HepG2 (cell line): ENCODE measurements around the gene ADSS1. TPM values are rescaled to one million over a fixed set of nuclear protein-coding genes. Genes with fewer than 3 reads are reported as not detected.

Experiments
- ERF ChIP-seq: IDR thresholded peaks from 2 replicates; pipeline ENCODE4 v1.6.1; 2018; ENCODE audit warnings: missing biosample characterization, missing genetic modification reagents
- GATAD1 ChIP-seq: IDR thresholded peaks from 2 replicates; pipeline ENCODE4 v1.6.1; 2016; ENCODE audit warnings: missing genetic modification reagents, missing compliant biosample characterization
- HNF4A ChIP-seq: sonication (generic); formaldehyde crosslinking; IDR thresholded peaks from 2 replicates; pipeline ENCODE4 v1.4.0; 2020; ENCODE audit warnings: missing genetic modification reagents
- IKZF1 ChIP-seq: fragments of 450-650 bp; IDR thresholded peaks from 2 replicates; pipeline ENCODE4 v1.7.1; 2016
- MEIS2 ChIP-seq: sonication (generic); formaldehyde crosslinking; IDR thresholded peaks from 2 replicates; pipeline ENCODE4 v1.9.0; 2021; ENCODE audit warnings: mild to moderate bottlenecking, missing genetic modification reagents
- MTA3 ChIP-seq: sonication (generic); formaldehyde crosslinking; IDR thresholded peaks from 2 replicates; pipeline ENCODE4 v1.4.0; 2020; ENCODE audit warnings: missing genetic modification reagents
- NR2C2 ChIP-seq: sonication (generic); formaldehyde crosslinking; IDR thresholded peaks from 2 replicates; pipeline ENCODE4 v1.4.0; 2020; ENCODE audit warnings: missing genetic modification reagents, mild to moderate bottlenecking, moderate library complexity, borderline replicate concordance
- NR2F6 ChIP-seq, 2 experiments: IDR thresholded peaks; 2 replicates each; pipeline ENCODE4 v1.6.1; 2016; ENCODE audit warnings: antibody characterized with exemption in 1 of 2, mild to moderate bottlenecking in 1 of 2
- TFAP4 ChIP-seq: sonication (generic); IDR thresholded peaks from 2 replicates; pipeline ENCODE4 v1.6.1; 2016; ENCODE audit warnings: low read depth, borderline replicate concordance
- UBTF ChIP-seq: sonication (generic); formaldehyde crosslinking; IDR thresholded peaks from 2 replicates; pipeline ENCODE4 v1.4.0; 2020; ENCODE audit warnings: mild to moderate bottlenecking, missing genetic modification reagents
- ZFP36L1 ChIP-seq: sonication (generic); formaldehyde crosslinking; IDR thresholded peaks from 2 replicates; pipeline ENCODE4 v1.8.0; 2022; ENCODE audit warnings: mild to moderate bottlenecking, missing genetic modification reagents, moderate library complexity
- ZFP82 ChIP-seq: sonication (generic); formaldehyde crosslinking; IDR thresholded peaks from 2 replicates; pipeline ENCODE4 v1.5.1; 2020; ENCODE audit warnings: mild to moderate bottlenecking, missing genetic modification reagents, borderline replicate concordance
- ZNF451 ChIP-seq: sonication (generic); formaldehyde crosslinking; IDR thresholded peaks from 2 replicates; pipeline ENCODE4 v1.5.0; 2020; ENCODE audit warnings: mild to moderate bottlenecking, missing genetic modification reagents
- polyA plus RNA-seq, 8 experiments: library from polyadenylated mRNA; depleted of rRNA in 3 of 8; stranded (reverse) in 7 of 8; unstranded in 1 of 8; fragments of >200 nt; fragmentation: Illumina TruSeq in 4 of 8; extraction: Trizol in 4 of 8; gene quantifications; 2 replicates each; pipeline versions ENCODE4 v1.2.1 to v1.2.3, GENCODE V29; 2011 to 2016; ENCODE audit warnings: low read depth in 4 of 8, missing spikeins in 1 of 8, mixed read lengths in 1 of 8; ENCODE audit not compliant: insufficient read depth in 1 of 8
- total RNA-seq, 5 experiments: library from RNA; depleted of rRNA; stranded (reverse); fragments of >200 nt; fragmentation: Illumina TruSeq; extraction: Trizol; gene quantifications; 2 replicates each; pipeline ENCODE4 v1.2.3, GENCODE V29; 2016; ENCODE audit warnings: low read depth in 1 of 5
- TF ChIP-seq, protein P1 (sequence below): sonication (generic); formaldehyde crosslinking; IDR thresholded peaks from 2 replicates; pipeline ENCODE4 v1.5.0; 2020; ENCODE audit warnings: mild to moderate bottlenecking, missing genetic modification reagents, borderline replicate concordance
- TF ChIP-seq, protein P2 (sequence below): sonication (generic); formaldehyde crosslinking; IDR thresholded peaks from 2 replicates; pipeline ENCODE4 v1.8.0; 2022; ENCODE audit warnings: mild to moderate bottlenecking, missing genetic modification reagents, moderate library complexity

Gene ADSS1
- total and polyA plus RNA-seq, 2 of the 13 experiments (the other 11 are each of a cell fraction or from before 2014, with no cell fraction given): 1.0 to 36.7 TPM

DNA sequence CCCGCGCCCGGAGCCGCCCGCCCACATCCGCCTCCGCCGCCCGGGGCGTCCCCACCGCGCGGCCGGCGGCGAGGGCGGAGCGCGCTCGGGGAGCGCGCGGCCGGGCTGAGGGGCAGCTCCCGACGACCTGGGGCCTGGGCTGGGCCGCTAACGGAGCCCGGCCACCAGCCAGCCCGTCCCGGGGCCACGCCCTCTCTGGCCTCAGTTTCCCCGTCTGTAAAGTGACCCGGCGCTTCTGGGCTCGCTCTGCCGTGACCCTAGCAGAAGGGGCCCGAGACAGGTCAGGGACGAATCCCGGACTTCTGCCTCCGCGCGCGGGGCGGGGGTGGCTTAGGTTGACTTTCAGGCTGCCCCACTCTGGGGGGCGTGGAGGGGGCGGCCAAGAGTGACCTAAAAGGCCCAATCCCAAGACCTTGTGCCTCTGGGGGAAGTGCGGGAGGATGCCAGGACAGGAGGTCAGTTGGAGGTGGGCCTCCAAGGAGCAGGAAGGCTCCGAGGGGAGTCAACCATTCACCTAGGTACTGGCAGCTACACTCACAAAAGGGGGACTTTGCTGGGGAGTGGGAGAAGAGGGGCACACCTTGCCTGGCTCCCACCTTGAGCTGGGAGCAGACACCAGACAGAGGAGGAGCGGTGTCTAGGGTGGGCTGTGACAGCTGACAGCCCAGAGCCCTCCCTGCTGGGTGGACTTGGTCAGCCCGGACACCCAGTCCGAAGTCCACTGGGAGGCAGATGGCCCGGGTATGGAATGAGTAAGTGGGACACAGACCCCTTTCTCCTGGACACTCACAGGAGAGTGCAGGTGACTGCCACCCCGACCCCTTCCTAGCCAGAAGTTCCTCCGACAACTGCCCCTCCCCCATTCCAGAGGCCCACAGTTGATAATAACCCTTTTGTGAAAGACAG is 72.0 kb downstream of the ADSS1 start (continued):
- TF ChIP-seq MEIS2 (CRISPR knock-in tag) (0 out of 2 replicates have a peak, but pooled peaks have one; percentile 6), NR2F6 (IDR thresholded peaks at IDR 0.05) (peak; percentile 33; the same call in 1 of the 2 replicates), NR2F6 (CRISPR knock-in tag; IDR thresholded peaks at IDR 0.05) (0 out of 2 replicates have a peak, but pooled peaks have one; percentile 18), ZFP82 (CRISPR knock-in tag) (no peak), ZNF451 (CRISPR knock-in tag) (peak; percentile 56; the same call in 1 of the 2 replicates), UBTF (CRISPR knock-in tag) (peak; percentile 62; the same call in 1 of the 2 replicates), GATAD1 (CRISPR knock-in tag) (0 out of 2 replicates have a peak, but pooled peaks have one; percentile 18), ERF (peak; percentile 20; the same call in 1 of the 2 replicates), MTA3 (no peak), IKZF1 (no peak), TFAP4 (peak; percentile 90), NR2C2 (CRISPR knock-in tag) (peak; percentile 59), HNF4A (peak; percentile 83), ZFP36L1 (peak; percentile 47; the same call in 1 of the 2 replicates)
- TF ChIP-seq, protein P1, sequence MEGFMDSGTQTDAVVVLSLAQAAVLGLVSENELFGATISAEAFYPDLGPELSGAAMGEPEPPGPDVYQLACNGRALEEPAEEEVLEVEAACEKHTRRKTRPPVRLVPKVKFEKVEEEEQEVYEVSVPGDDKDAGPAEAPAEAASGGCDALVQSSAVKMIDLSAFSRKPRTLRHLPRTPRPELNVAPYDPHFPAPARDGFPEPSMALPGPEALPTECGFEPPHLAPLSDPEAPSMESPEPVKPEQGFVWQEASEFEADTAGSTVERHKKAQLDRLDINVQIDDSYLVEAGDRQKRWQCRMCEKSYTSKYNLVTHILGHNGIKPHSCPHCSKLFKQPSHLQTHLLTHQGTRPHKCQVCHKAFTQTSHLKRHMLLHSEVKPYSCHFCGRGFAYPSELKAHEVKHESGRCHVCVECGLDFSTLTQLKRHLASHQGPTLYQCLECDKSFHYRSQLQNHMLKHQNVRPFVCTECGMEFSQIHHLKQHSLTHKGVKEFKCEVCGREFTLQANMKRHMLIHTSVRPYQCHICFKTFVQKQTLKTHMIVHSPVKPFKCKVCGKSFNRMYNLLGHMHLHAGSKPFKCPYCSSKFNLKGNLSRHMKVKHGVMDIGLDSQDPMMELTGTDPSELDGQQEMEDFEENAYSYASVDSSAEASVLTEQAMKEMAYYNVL (CRISPR knock-in tag): no peak
- TF ChIP-seq, protein P2, sequence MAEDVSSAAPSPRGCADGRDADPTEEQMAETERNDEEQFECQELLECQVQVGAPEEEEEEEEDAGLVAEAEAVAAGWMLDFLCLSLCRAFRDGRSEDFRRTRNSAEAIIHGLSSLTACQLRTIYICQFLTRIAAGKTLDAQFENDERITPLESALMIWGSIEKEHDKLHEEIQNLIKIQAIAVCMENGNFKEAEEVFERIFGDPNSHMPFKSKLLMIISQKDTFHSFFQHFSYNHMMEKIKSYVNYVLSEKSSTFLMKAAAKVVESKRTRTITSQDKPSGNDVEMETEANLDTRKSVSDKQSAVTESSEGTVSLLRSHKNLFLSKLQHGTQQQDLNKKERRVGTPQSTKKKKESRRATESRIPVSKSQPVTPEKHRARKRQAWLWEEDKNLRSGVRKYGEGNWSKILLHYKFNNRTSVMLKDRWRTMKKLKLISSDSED (CRISPR knock-in tag): peak; percentile 38; the same call in 1 of the 2 replicates
